Activated CD8-positive, alpha-beta T cell treated with anti-CD3 and anti-CD28 coated beads for 36 hours (primary cell): ENCODE measurements around the gene NELFB. TPM values are rescaled to one million over a fixed set of nuclear protein-coding genes. Genes with fewer than 3 reads are reported as not detected.

Experiments
- ATAC-seq: fragments of 200-7000 bp; cut with Tn5 transposase; one replicate; pipeline ENCODE4 v1.10.0; 2021; ENCODE audit warnings: mild to moderate bottlenecking, moderate library complexity
- CTCF ChIA-PET: fragments of 350-600 bp; sonication (Branson Sonifier 250); formaldehyde crosslinking; loops from one replicate; lab custom pipeline; 2021; ENCODE audit warnings: antibody characterized with exemption; lab: Charles Lee
- POLR2A ChIA-PET: fragments of 350-600 bp; sonication (Branson Sonifier 250); formaldehyde crosslinking; loops from one replicate; lab custom pipeline; 2021; ENCODE audit warnings: antibody characterized with exemption; lab: Charles Lee
- DNase-seq: peaks from one replicate; pipeline ENCODE4 v3.0.0-alpha.2; 2020
- H3K27ac Mint-ChIP-seq: one replicate; pipeline ENCODE4 v1.8.0; 2021; ENCODE audit warnings: mild to moderate bottlenecking, mixed read lengths
- H3K27me3 Mint-ChIP-seq: one replicate; pipeline ENCODE4 v1.8.0; 2021; ENCODE audit warnings: mixed read lengths
- H3K36me3 Mint-ChIP-seq: one replicate; pipeline ENCODE4 v1.8.0; 2021; ENCODE audit warnings: low read depth, mixed read lengths
- H3K4me1 Mint-ChIP-seq: one replicate; pipeline ENCODE4 v1.8.0; 2021; ENCODE audit warnings: low read depth, mixed read lengths
- H3K4me3 Mint-ChIP-seq: one replicate; pipeline ENCODE4 v1.8.0; 2021; ENCODE audit warnings: mild to moderate bottlenecking, moderate library complexity, mixed read lengths
- H3K9me3 Mint-ChIP-seq: one replicate; pipeline ENCODE4 v1.8.0; 2021; ENCODE audit warnings: mixed read lengths
- CTCF ChIP-seq: fragments of 200-600 bp; IDR thresholded peaks from one replicate; pipeline ENCODE4 v1.8.0; 2022; ENCODE audit warnings: antibody characterized with exemption, mild to moderate bottlenecking
- intact Hi-C: fragments of 100-400 bp; cut with micrococcal nuclease; formaldehyde crosslinking; loops from one replicate; pipeline ENCODE4 v1.10.0; 2022
- total RNA-seq, 2 experiments: library from RNA; stranded (reverse); gene quantifications; one replicate each; pipeline ENCODE4 v1.2.3, GENCODE V29; 2021

The NELFB gene
- total RNA-seq, 2 experiments from 2014 or later, result 50.9 to 54.3 TPM

GRCh38 chr9:137266162-137266527 lies 11.0 kb downstream of the NELFB start:
- H3K4me3 Mint-ChIP-seq, result no peak overlapping the region
- intact Hi-C loops, result no loop called here
- ChIA-PET POLR2A (interaction anchor here (1.8 to 2.3 kb wide), 2 partner anchors 8 to 11 kb away, joined by 5 to 8 read pairs; partner anchors contain the start of gene TOR4A), CTCF (no interaction called here)
- H3K27me3 Mint-ChIP-seq, result no peaks in the 10 kb centered on the region
- no peak overlapping the region for H3K27ac Mint-ChIP-seq
- H3K4me1 Mint-ChIP-seq, result peaks cover 4% of the 10 kb centered on the region
- H3K36me3 Mint-ChIP-seq, result peaks cover 38% of the 10 kb centered on the region
- no peak for TF ChIP-seq CTCF
- H3K9me3 Mint-ChIP-seq, result no peaks in the 10 kb centered on the region
- DNase-seq (no peak), ATAC-seq (no peak)

- ChIA-PET POLR2A (interaction anchor here (1.8 kb wide), 1 partner anchor 11 kb away, joined by 5 read pairs; the partner anchor contains the start of gene TOR4A), CTCF (interaction anchor here (1.0 kb wide), 1 partner anchor 30 kb away, joined by 3 read pairs; no protein-coding TSS in a partner anchor)
- ATAC-seq (no peak), DNase-seq (no peak)
- H3K27me3 Mint-ChIP-seq, result no peaks in the 10 kb centered on the region
- no peak for TF ChIP-seq CTCF
- H3K4me1 Mint-ChIP-seq, result peaks cover 8% of the 10 kb centered on the region
- no peak overlapping the region for H3K4me3 Mint-ChIP-seq
- intact Hi-C loops, result no loop called here
- no peaks in the 10 kb centered on the region for H3K9me3 Mint-ChIP-seq
- no peak overlapping the region for H3K27ac Mint-ChIP-seq
- peaks cover 38% of the 10 kb centered on the region for H3K36me3 Mint-ChIP-seq
These were observed 11.7 kb downstream of the NELFB start for GRCh38 chr9:137266585-137267453.

- H3K36me3 Mint-ChIP-seq, result peaks cover 37% of the 10 kb centered on the region
- ATAC-seq (no peak), DNase-seq (no peak)
- no peaks in the 10 kb centered on the region for H3K27me3 Mint-ChIP-seq
- H3K4me3 Mint-ChIP-seq, result no peak overlapping the region
- H3K4me1 Mint-ChIP-seq, result peaks cover 8% of the 10 kb centered on the region
- ChIA-PET POLR2A (no interaction called here), CTCF (interaction anchor here (1.0 kb wide), 1 partner anchor 31 kb away, joined by 3 read pairs; no protein-coding TSS in a partner anchor)
- no peak overlapping the region for H3K27ac Mint-ChIP-seq
- H3K9me3 Mint-ChIP-seq, result no peaks in the 10 kb centered on the region
- no peak for TF ChIP-seq CTCF
- intact Hi-C loops, result no loop called here
These were observed 12.8 kb downstream of the NELFB start for GRCh38 chr9:137267933-137268355.

- intact Hi-C loops, result no loop called here
- POLR2A ChIA-PET, result interaction anchor here (0.6 kb wide), 1 partner anchor 26 kb away, joined by 3 read pairs; no protein-coding TSS in a partner anchor
- peaks cover 8% of the 10 kb centered on the region for H3K4me1 Mint-ChIP-seq
- H3K27me3 Mint-ChIP-seq, result no peaks in the 10 kb centered on the region
- TF ChIP-seq CTCF, result no peak
- CTCF ChIA-PET, result no interaction called here
- H3K9me3 Mint-ChIP-seq, result no peaks in the 10 kb centered on the region
- ATAC-seq (no peak), DNase-seq (no peak)
- H3K36me3 Mint-ChIP-seq, result peaks cover 38% of the 10 kb centered on the region
- H3K27ac Mint-ChIP-seq, result no peak overlapping the region
- H3K4me3 Mint-ChIP-seq, result no peak overlapping the region
These were observed 13.5 kb downstream of the NELFB start for GRCh38 chr9:137268538-137269201.
